ES-I3 (cell line): ENCODE results near the gene STARD3.
A peak's percentile ranks its signal among the peaks of the same experiment; 100 is the strongest.

Experiments
- H3K36me3 ChIP-seq: 2 replicates; pipeline ENCODE4 v1.6.1; 2013; ENCODE audit warnings: mild to moderate bottlenecking, low read length, control low read depth, moderate library complexity; ENCODE audit not compliant: insufficient read depth
- H3K4me1 ChIP-seq: 2 replicates; pipeline ENCODE4 v1.6.1; 2013; ENCODE audit warnings: mild to moderate bottlenecking, control low read depth, low read length; ENCODE audit not compliant: insufficient read depth
- H3K9ac ChIP-seq: 2 replicates; pipeline ENCODE4 v1.6.1; 2013; ENCODE audit warnings: low read depth, mild to moderate bottlenecking, low read length, moderate library complexity
- H3K9me3 ChIP-seq: 2 replicates; pipeline ENCODE4 v1.6.1; 2013; ENCODE audit warnings: mild to moderate bottlenecking, low read length, moderate library complexity; ENCODE audit not compliant: control insufficient read depth, insufficient read depth

STARD3 gene

GRCh38 chr17:39609416-39610025 lies 27.4 kb upstream of the STARD3 start:
- no peaks in the 10 kb centered on the region for H3K36me3 ChIP-seq
- H3K4me1 ChIP-seq: no peaks in the 10 kb centered on the region; the same call in 1 of the 2 replicates
- no peak overlapping the region for H3K9ac ChIP-seq
- no peaks in the 10 kb centered on the region for H3K9me3 ChIP-seq

GRCh38 chr17:39611401-39612112 lies 25.4 kb upstream of the STARD3 start:
- Histone ChIP-seq H3K4me1 (no peaks in the 10 kb centered on the region), H3K36me3 (no peaks in the 10 kb centered on the region), H3K9me3 (no peaks in the 10 kb centered on the region), H3K9ac (no peak overlapping the region)

- H3K36me3 ChIP-seq: no peaks in the 10 kb centered on the region
- H3K4me1 ChIP-seq: no peaks in the 10 kb centered on the region
- no peaks in the 10 kb centered on the region for H3K9me3 ChIP-seq
- no peak overlapping the region for H3K9ac ChIP-seq
These were observed 24.6 kb upstream of the STARD3 start for GRCh38 chr17:39612291-39612894.

- Histone ChIP-seq H3K9ac (no peak overlapping the region), H3K4me1 (no peaks in the 10 kb centered on the region), H3K9me3 (no peaks in the 10 kb centered on the region), H3K36me3 (no peaks in the 10 kb centered on the region)
These were observed 23.9 kb upstream of the STARD3 start for GRCh38 chr17:39612935-39613464.

GRCh38 chr17:39614545-39615157 lies 22.3 kb upstream of the STARD3 start:
- H3K9me3 ChIP-seq: no peaks in the 10 kb centered on the region
- no peaks in the 10 kb centered on the region; the same call in 1 of the 2 replicates for H3K4me1 ChIP-seq
- H3K36me3 ChIP-seq: no peaks in the 10 kb centered on the region
- no peak overlapping the region for H3K9ac ChIP-seq

- Histone ChIP-seq H3K4me1 (no peaks in the 10 kb centered on the region; the same call in 1 of the 2 replicates), H3K36me3 (no peaks in the 10 kb centered on the region), H3K9ac (no peak overlapping the region), H3K9me3 (no peaks in the 10 kb centered on the region)
These were observed 21.5 kb upstream of the STARD3 start for GRCh38 chr17:39615434-39615833.

GRCh38 chr17:39617100-39617445 lies 19.9 kb upstream of the STARD3 start:
- Histone ChIP-seq H3K9me3 (no peaks in the 10 kb centered on the region), H3K36me3 (no peaks in the 10 kb centered on the region), H3K9ac (peak overlapping the region; percentile 45; the same call in 1 of the 2 replicates), H3K4me1 (no peaks in the 10 kb centered on the region; the same call in 1 of the 2 replicates)

GRCh38 chr17:39617446-39618245 lies 19.3 kb upstream of the STARD3 start:
- Histone ChIP-seq H3K36me3 (no peaks in the 10 kb centered on the region), H3K9me3 (no peaks in the 10 kb centered on the region), H3K9ac (peak overlapping the region; percentile 45), H3K4me1 (no peaks in the 10 kb centered on the region; the same call in 1 of the 2 replicates)

- Histone ChIP-seq H3K36me3 (no peaks in the 10 kb centered on the region), H3K9ac (peak overlapping the region; percentile 64), H3K9me3 (no peaks in the 10 kb centered on the region), H3K4me1 (no peaks in the 10 kb centered on the region; the same call in 1 of the 2 replicates)
These were observed 18.6 kb upstream of the STARD3 start for GRCh38 chr17:39618246-39618913.

GRCh38 chr17:39618956-39619785 lies 17.8 kb upstream of the STARD3 start:
- no peaks in the 10 kb centered on the region for H3K36me3 ChIP-seq
- H3K9ac ChIP-seq: no peak overlapping the region
- peaks cover 3% of the 10 kb centered on the region; the same call in 1 of the 2 replicates for H3K4me1 ChIP-seq

GRCh38 chr17:39619786-39620101 lies 17.2 kb upstream of the STARD3 start:
- H3K36me3 ChIP-seq: no peaks in the 10 kb centered on the region
- H3K4me1 ChIP-seq: peaks cover 3% of the 10 kb centered on the region; the same call in 1 of the 2 replicates
- no peaks in the 10 kb centered on the region for H3K9me3 ChIP-seq
- no peak overlapping the region for H3K9ac ChIP-seq

More at GRCh38 chr17:39618956-39619785, 17.8 kb upstream of the STARD3 start:
- no peaks in the 10 kb centered on the region for H3K9me3 ChIP-seq

GRCh38 chr17:39621523-39622379 lies 15.2 kb upstream of the STARD3 start:
- no peaks in the 10 kb centered on the region for H3K36me3 ChIP-seq
- peaks cover 3% of the 10 kb centered on the region; the same call in 1 of the 2 replicates for H3K4me1 ChIP-seq
- no peaks in the 10 kb centered on the region for H3K9me3 ChIP-seq
- H3K9ac ChIP-seq: no peak overlapping the region
